IMR-90 (cell line): Measurements from ENCODE around the gene OVCA2. TPM values are rescaled to one million over a fixed set of nuclear protein-coding genes. Genes with fewer than 3 reads are reported as not detected.
A peak's percentile ranks its signal among the peaks of the same experiment; 100 is the strongest.

Source experiments
- ATAC-seq: fragments of 200-7000 bp; cut with Tn5 transposase; 2 replicates; pipeline ENCODE4 v1.9.1; 2020; ENCODE audit warnings: low read depth, mild to moderate bottlenecking, moderate library complexity
- BruUV-seq: library from RNA; stranded (reverse); fragments of 400-500 nt; replicated peaks from 2 replicates; lab custom pipeline; 2021; lab: Mats Ljungman, UMichigan
- CTCF ChIA-PET: fragments of 300-600 bp; formaldehyde crosslinking; extraction: SDS; loops from one replicate; lab custom pipeline; 2021; ENCODE audit warnings: antibody characterized with exemption; lab: Yijun Ruan, JAX
- POLR2A ChIA-PET: fragments of 300-600 bp; sonication (Branson Sonifier 250); formaldehyde crosslinking; loops from one replicate; lab custom pipeline; 2022; ENCODE audit warnings: antibody characterized with exemption; ENCODE audit not compliant: unreplicated experiment; lab: Charles Lee
- DNase-seq: peaks from one replicate; pipeline ENCODE4 v3.0.0; 2013
- H2AFZ ChIP-seq: replicated peaks from 2 replicates; pipeline ENCODE3; 2013; ENCODE audit warnings: low read length, mild to moderate bottlenecking; ENCODE audit not compliant: poor library complexity
- H2AK5ac ChIP-seq: 2 replicates; pipeline ENCODE4 v1.6.1; 2013; ENCODE audit warnings: low read depth, low read length, inconsistent platforms
- H2AK9ac ChIP-seq: replicated peaks from 2 replicates; pipeline ENCODE3; 2013; ENCODE audit warnings: mild to moderate bottlenecking, low read depth, low read length, moderate library complexity; ENCODE audit not compliant: poor library complexity
- H2BK120ac ChIP-seq: 2 replicates; pipeline ENCODE4 v1.6.1; 2013; ENCODE audit warnings: low read depth, low read length, inconsistent platforms
- H2BK15ac ChIP-seq: 3 replicates; pipeline ENCODE4 v1.6.1; 2013; ENCODE audit warnings: low read depth, low read length, inconsistent platforms
- H2BK20ac ChIP-seq: 2 replicates; pipeline ENCODE4 v1.6.1; 2013; ENCODE audit warnings: low read depth, mild to moderate bottlenecking, inconsistent platforms, low read length, moderate library complexity
- H2BK5ac ChIP-seq: 2 replicates; pipeline ENCODE4 v1.6.1; 2013; ENCODE audit warnings: mild to moderate bottlenecking, low read depth, low read length, inconsistent platforms; ENCODE audit not compliant: poor library complexity, severe bottlenecking
- H3K14ac ChIP-seq: replicated peaks from 2 replicates; pipeline ENCODE4 v1.6.1; 2013; ENCODE audit warnings: low read depth, low read length, inconsistent platforms
- H3K18ac ChIP-seq: 2 replicates; pipeline ENCODE4 v1.6.1; 2013; ENCODE audit warnings: low read depth, low read length, control low read depth
- H3K23ac ChIP-seq: 2 replicates; pipeline ENCODE4 v1.6.1; 2013; ENCODE audit warnings: low read depth, low read length, inconsistent platforms
- H3K27ac ChIP-seq: 2 replicates; pipeline ENCODE4 v1.5.1; 2013; ENCODE audit warnings: mild to moderate bottlenecking, control low read depth, low read length; ENCODE audit not compliant: insufficient read depth
- H3K27me3 ChIP-seq: 2 replicates; pipeline ENCODE4 v1.6.1; 2013; ENCODE audit warnings: low read length; ENCODE audit not compliant: control insufficient read depth, insufficient read depth
- H3K36me3 ChIP-seq: 2 replicates; pipeline ENCODE4 v1.6.1; 2013; ENCODE audit warnings: low read length, mixed read lengths; ENCODE audit not compliant: control insufficient read depth, insufficient read depth
- H3K4ac ChIP-seq: 2 replicates; pipeline ENCODE4 v1.6.1; 2013; ENCODE audit warnings: low read depth, low read length, inconsistent platforms
- H3K4me1 ChIP-seq: 2 replicates; pipeline ENCODE4 v1.6.1; 2013; ENCODE audit warnings: low read length, mixed read lengths; ENCODE audit not compliant: control insufficient read depth, insufficient read depth
- H3K4me2 ChIP-seq: 2 replicates; pipeline ENCODE4 v1.6.1; 2013; ENCODE audit warnings: low read depth, mild to moderate bottlenecking, control low read depth, low read length, moderate library complexity
- H3K4me3 ChIP-seq: 2 replicates; pipeline ENCODE4 v1.5.1; 2013; ENCODE audit warnings: low read depth, mild to moderate bottlenecking, control low read depth, low read length, moderate library complexity; ENCODE audit not compliant: insufficient read depth
- H3K56ac ChIP-seq: 2 replicates; pipeline ENCODE4 v1.6.1; 2013; ENCODE audit warnings: low read length, inconsistent platforms; ENCODE audit not compliant: insufficient read depth; ENCODE audit errors: extremely low read depth
- H3K79me1 ChIP-seq, 2 experiments: 2 replicates each; pipeline ENCODE4 v1.6.1; 2013; ENCODE audit warnings: low read length in 2 of 2, inconsistent platforms in 1 of 2, low read depth in 1 of 2
- H3K9ac ChIP-seq: 2 replicates; pipeline ENCODE4 v1.6.1; 2013; ENCODE audit warnings: low read depth, low read length, control low read depth
- H3K9me1 ChIP-seq: 2 replicates; pipeline ENCODE4 v1.6.1; 2013; ENCODE audit warnings: low read length, inconsistent platforms; ENCODE audit not compliant: insufficient read depth
- H3K9me3 ChIP-seq: 2 replicates; pipeline ENCODE4 v1.6.1; 2013; ENCODE audit warnings: low read length; ENCODE audit not compliant: control insufficient read depth, insufficient read depth
- H4K20me1 ChIP-seq: 2 replicates; pipeline ENCODE4 v1.6.1; 2013; ENCODE audit warnings: low read length, inconsistent platforms; ENCODE audit not compliant: insufficient read depth
- H4K5ac ChIP-seq: 2 replicates; pipeline ENCODE4 v1.6.1; 2013; ENCODE audit warnings: mild to moderate bottlenecking, low read depth, low read length, control low read depth
- H4K8ac ChIP-seq, 2 experiments: 2 replicates each; pipeline ENCODE4 v1.6.1; 2013; ENCODE audit warnings: low read depth in 2 of 2, low read length in 2 of 2, control low read depth in 1 of 2, inconsistent platforms in 1 of 2
- H4K91ac ChIP-seq: 2 replicates; pipeline ENCODE4 v1.6.1; 2013; ENCODE audit warnings: low read depth, low read length, inconsistent platforms; ENCODE audit not compliant: insufficient read depth
- BHLHE40 ChIP-seq: fragments of 150-350 bp; IDR thresholded peaks from 2 replicates; pipeline ENCODE4 v1.6.1; 2016; ENCODE audit warnings: mild to moderate bottlenecking, low read depth, low read length
- CEBPB ChIP-seq: IDR thresholded peaks from 2 replicates; pipeline ENCODE4 v1.6.1; 2012; ENCODE audit warnings: low read depth, low read length, improper control_type of control experiment
- CTCF ChIP-seq: conservative IDR thresholded peaks from 2 replicates; pipeline ENCODE4 v1.5.1; 2012; ENCODE audit warnings: mild to moderate bottlenecking, low read depth, low read length, improper control_type of control experiment
- FOS ChIP-seq: fragments of 150-350 bp; IDR thresholded peaks from 2 replicates; pipeline ENCODE4 v1.6.1; 2016; ENCODE audit warnings: low read depth, low read length
- MXI1 ChIP-seq: IDR thresholded peaks from 2 replicates; pipeline ENCODE4 v1.6.1; 2012; ENCODE audit warnings: low read depth, mild to moderate bottlenecking, low read length, moderate library complexity, borderline replicate concordance
- NFE2L2 ChIP-seq: fragments of 150-350 bp; IDR thresholded peaks from 2 replicates; pipeline ENCODE4 v1.6.1; 2016; ENCODE audit warnings: low read depth, mild to moderate bottlenecking, low read length
- RCOR1 ChIP-seq: IDR thresholded peaks from 2 replicates; pipeline ENCODE4 v1.6.1; 2012; ENCODE audit warnings: mild to moderate bottlenecking, low read length, improper control_type of control experiment; ENCODE audit not compliant: insufficient replicate concordance
- SMC3 ChIP-seq: fragments of 150-350 bp; IDR thresholded peaks from 2 replicates; pipeline ENCODE4 v1.6.1; 2016; ENCODE audit warnings: low read depth, mild to moderate bottlenecking, antibody characterized with exemption, low read length, moderate library complexity
- whole genome bisulfite sequencing, 2 experiments: methylation state at CpG; one replicate each; pipeline versions ENCODE4 v1.1.5 to v1.1.7; 2013; ENCODE audit warnings: missing lambda C conversion rate in 2 of 2; ENCODE audit not compliant: insufficient read length in 1 of 2; ENCODE audit errors: extremely low coverage in 2 of 2; 5-methylcytosine and 5-hydroxymethylcytosine counted together
- dilution Hi-C: fragments of 300-500 bp; cut with HindIII; formaldehyde crosslinking; loops from one replicate; pipeline ENCODE4 v1.14.3; 2018; ENCODE audit warnings: low sequenced_read_pairs; ENCODE audit not compliant: unreplicated experiment
- in situ Hi-C: fragments of 300-500 bp; cut with MboI; formaldehyde crosslinking; loops from 3 replicates; pipeline ENCODE4 v1.14.3; 2019; ENCODE audit warnings: low sequenced_read_pairs, inconsistent platforms, mixed read lengths
- intact Hi-C: fragments of 100-400 bp; cut with micrococcal nuclease; formaldehyde crosslinking; loops from 2 replicates; pipeline ENCODE4 v1.10.0; 2022
- polyA plus RNA-seq, 3 experiments: library from polyadenylated mRNA; depleted of rRNA; stranded (reverse); fragments of >200 nt; gene quantifications; 2 replicates each; pipeline ENCODE4 v1.2.3, GENCODE V29; 2012; ENCODE audit warnings: low replicate concordance in 1 of 3
- total RNA-seq: library from RNA; depleted of rRNA; stranded (reverse); fragments of >200 nt; gene quantifications from 2 replicates; pipeline ENCODE4 v1.2.3, GENCODE V29; 2012
- TF ChIP-seq, protein P1 (sequence below): fragments of 150-350 bp; IDR thresholded peaks from 2 replicates; pipeline ENCODE4 v1.6.1; 2017; ENCODE audit warnings: mild to moderate bottlenecking, antibody characterized with exemption, low read length, low read depth

OVCA2 gene
- total and polyA plus RNA-seq, 2 of the 4 experiments (the other 2 are of a cell fraction), result 38.7 to 46.9 TPM

DNA sequence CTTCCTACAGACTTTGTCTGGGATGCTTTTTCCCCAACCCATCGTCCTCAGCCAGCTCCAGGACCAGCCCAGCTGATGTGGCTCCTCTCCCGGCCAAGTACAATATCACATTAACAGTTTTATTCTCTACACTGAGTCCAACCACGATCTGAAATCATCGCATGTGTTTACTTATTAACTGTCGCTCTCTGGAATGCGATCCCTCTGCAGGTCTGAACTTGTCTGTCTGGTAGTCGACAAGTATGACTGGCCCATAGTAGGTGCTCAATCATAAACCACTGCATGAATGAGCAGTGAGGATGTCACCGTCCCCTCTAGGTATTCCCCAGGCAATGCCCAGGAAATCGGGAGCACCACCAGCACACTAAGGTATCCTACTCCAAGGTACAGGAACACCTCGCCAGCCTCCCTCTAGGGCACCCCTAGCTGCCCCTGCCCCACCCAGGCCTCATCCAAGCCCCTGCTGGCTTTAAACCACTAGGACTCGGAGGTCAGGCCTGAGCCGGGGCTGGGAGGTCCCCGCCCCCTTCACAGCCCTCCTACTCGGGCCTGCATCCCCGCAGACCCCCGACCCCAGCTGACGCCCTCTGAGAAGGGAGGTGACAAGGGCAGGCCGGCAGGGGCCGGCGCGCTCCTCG lies 44.4 kb upstream of the OVCA2 start:
- Histone ChIP-seq H4K8ac (peak overlapping the region in 1 of 2 experiments; percentile 72; a peak in 1 of 4 replicates), H2AK5ac (no peak overlapping the region; the same call in 1 of the 2 replicates), H3K9me1 (no peaks in the 10 kb centered on the region), H2AFZ (peak overlapping the region; percentile 35), H3K23ac (no peak overlapping the region), H3K4ac (peak overlapping the region; percentile 8; the same call in 1 of the 2 replicates), H4K91ac (no peak overlapping the region), H3K4me2 (no peak overlapping the region), H4K20me1 (no peaks in the 10 kb centered on the region), H3K4me3 (no peak overlapping the region), H3K4me1 (peaks cover 11% of the 10 kb centered on the region), H3K9ac (no peak overlapping the region), H2BK120ac (no peak overlapping the region), H3K36me3 (no peaks in the 10 kb centered on the region), H3K27ac (no peak overlapping the region), H2BK15ac (no peak overlapping the region), H2AK9ac (peak overlapping the region; percentile 12), H3K18ac (no peak overlapping the region), H3K79me1 (no peaks in the 10 kb centered on the region), H3K56ac (no peak overlapping the region), H2BK5ac (no peak overlapping the region), H3K14ac (no peak overlapping the region), H4K5ac (no peak overlapping the region), H3K27me3 (peaks cover 15% of the 10 kb centered on the region), H2BK20ac (no peak overlapping the region), H3K9me3 (no peaks in the 10 kb centered on the region)
- in situ Hi-C loops (no loop called here), dilution Hi-C loops (no loop called here), intact Hi-C loops (no loop called here)
- 58% methylated on average over 7 of the region's 22 CpGs; no CpG with 5 or more reads in 1 of the 2 experiments for WGBS, 2 experiments
- no TSS peak for BruUV-seq
- ChIA-PET CTCF (no interaction called here), POLR2A (no interaction called here)
- TF ChIP-seq NFE2L2 (no peak), RCOR1 (no peak), CEBPB (no peak), FOS (no peak), CTCF (no peak), BHLHE40 (no peak), MXI1 (no peak), SMC3 (no peak)
- TF ChIP-seq, protein P1, sequence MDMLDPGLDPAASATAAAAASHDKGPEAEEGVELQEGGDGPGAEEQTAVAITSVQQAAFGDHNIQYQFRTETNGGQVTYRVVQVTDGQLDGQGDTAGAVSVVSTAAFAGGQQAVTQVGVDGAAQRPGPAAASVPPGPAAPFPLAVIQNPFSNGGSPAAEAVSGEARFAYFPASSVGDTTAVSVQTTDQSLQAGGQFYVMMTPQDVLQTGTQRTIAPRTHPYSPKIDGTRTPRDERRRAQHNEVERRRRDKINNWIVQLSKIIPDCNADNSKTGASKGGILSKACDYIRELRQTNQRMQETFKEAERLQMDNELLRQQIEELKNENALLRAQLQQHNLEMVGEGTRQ, result no peak
- ATAC-seq (no peak), DNase-seq (no peak)
